ENCODE data around the gene GTPBP3.

The GTPBP3 gene

DNA sequence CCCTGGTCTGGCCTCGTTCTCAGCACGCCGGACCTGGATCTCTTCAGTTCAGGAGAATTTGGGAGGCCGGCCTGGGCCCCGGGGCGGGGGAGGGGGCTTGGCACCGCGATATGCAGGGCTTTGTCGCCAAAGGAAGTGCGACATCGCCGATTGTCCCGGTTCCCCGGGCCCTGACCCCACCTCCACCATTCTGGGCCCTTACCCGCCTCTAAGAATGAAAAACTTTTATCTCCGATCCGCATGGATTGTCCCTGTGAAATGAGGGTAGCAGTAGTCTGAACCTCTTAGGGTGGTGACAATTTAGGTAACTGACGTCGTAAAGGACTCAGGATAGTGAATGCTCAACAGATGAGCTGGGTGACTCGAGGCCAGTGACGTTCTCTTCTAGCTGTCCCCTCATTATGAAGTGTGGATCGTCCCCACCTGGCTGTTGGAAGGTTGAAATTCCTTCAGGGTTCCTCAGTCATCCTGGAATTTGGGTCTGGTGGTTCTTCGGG is 27.3 kb upstream of the GTPBP3 start:
- DNase-seq, result no peak

DNA sequence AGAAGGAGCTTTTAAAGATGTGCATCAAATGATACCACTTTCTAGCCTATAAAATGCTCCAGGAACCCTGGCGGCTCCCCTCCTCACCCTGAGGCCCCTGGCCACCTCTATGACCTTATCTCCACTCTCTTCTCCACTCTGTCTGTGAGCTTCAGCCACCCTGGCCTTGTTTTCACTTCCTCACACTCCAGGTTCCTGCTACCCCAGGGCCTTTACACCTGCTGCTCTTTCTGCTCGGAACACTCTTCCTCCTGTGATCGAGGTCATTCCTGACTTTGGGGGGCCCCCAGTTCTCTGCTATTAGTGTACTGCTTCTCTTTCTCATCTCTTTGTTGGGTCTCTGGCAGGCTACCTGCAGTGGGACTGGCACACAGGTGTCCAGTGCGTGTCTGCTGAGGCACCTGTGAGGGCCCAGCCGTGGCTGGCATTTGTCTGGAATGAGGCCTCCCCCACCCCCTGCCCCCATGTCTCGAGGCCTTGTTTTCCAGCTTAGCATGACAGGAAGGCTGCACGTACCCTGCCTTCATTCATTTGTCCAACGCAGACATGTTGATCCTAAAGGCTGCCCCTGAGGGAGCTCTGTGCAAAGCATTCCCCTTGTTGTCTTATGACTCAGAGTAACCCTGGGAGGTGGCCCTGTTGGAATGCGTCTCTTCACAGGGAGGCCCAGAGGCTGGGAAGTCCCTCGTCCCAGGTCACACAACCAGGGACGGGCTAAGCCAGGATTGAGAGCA is 25.7 kb upstream of the GTPBP3 start:
- DNase-seq, result peak; percentile 69

DNA sequence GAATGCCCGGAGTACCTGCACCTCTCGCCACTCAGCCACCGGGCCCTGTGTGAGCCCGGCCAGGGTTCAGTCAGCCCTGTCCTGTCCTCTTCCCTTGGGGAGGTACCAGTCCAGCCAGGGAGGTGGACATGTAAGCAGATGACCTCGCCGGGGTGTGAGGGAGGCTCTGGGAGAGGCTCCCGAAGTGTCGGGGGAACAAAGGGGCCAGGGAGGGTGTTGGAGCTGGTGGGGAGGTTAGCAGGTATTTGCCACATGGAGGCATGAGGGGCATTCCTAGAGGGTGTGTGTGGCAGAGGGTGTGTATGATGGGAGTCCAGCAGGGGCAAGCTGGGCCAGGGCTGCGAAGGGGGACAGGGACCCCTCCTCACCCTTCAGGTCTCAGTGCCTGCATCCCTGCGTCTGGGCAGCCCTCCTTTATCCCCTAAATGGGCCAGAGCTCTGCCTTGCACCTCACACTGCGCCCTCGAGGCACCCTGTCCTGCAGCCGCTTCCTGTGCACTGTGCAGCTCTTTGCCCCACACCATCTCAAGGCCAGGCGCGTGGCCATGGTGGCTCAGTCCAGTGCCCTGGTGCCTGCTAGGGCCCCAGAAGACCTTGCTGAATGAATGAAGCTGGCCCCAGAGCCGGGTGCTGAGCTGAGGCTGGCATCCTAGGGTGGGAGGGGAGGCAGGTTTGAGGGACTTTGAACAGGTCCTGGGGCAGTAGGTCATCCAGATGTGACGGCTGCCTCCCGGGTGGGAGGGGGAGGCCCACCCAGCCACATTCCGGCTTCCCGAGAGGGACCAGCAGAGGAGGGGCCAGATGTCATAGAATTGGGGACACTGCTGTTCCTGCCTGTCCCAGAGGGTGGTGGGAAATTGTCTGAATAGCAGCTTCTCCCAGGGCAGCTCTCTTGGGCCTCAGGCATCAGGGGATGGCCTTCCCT is 24.9 kb upstream of the GTPBP3 start:
- DNase-seq, result no peak

DNA sequence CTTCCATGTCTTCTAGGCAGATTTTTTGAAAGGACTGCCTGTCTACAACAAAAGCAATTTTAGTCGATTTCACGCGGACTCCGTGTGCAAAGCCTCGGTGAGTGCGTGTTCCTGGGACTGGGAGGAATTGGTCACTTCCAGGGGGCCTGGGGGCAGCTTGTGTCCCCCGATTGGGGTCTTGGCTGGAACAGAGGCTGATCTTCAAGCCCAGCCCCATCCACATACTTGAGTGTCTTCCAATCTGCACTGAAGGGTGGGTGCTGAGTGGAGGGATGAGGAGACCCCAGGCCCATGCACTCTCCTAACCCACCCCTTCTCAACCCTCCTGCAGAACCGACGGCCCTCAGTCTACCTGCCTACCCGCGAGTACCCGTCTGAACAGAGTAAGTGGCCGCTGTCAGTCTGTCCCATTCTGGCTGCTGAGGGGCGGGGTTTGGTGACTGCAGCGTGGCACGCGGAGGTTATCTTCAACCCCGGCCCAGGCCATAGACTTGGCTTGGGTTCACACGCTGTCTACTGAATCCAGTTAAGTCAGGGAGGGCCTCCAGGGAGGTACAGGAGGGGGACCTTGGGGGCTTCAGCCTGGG is 23.3 kb upstream of the GTPBP3 start:
- DNase-seq, result no peak

DNA sequence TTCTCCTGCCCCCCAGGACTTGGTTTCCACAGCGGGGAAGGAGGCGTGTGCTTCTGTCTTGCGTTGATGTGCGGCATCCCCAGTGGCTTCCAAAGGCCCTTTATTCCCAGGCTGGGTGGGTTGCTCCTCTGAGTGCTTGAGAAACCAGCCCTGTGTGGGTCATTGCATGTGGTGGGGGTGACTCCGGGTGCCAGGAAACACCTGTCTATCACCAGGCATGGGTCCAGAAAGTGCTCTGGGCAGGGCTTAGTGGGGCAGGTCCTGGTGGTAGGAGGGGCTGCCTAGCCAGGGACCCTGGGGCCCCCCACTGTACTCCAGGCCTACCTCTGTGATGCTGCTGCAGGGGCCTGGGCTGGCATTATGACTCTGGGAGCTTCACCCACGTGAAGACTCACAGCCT is 18.4 kb upstream of the GTPBP3 start:
- DNase-seq, result no peak

DNA sequence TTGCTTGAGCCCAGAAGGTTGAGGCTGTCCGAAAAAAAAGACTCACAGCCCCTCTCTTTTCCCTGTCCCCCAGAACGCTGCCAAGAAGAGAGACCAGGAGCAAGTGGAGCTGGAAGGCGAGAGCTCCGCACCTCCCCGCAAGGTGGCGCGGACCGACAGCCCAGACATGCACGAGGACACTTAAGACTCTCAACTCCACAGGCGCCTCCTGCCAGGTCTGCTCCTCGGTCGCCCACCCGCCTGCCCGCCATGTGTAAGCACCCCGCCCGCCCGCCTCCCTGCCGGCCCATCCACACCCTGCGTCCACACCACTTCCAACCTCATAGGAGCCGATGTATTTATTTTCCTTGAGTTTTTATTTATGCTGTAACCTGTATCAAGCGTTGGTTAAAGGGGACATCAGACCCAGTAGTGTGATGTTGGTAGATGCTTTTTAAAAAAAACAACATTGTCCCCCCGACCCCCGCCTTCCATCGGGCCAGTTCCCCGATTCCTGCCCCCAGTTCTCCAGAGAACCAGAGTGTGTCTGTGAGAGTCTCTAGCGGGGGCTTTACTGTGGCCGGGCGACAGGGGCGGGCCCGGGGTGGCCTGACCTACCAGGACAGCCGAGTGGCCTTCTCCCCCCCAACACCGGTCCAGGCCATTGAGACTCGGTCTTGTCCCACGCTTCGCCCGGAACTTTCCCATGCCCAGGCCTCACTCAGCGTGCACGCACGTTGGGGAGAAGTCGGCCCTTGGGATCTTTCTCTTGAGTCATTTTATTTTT is 17.7 kb upstream of the GTPBP3 start:
- DNase-seq, result no peak

DNA sequence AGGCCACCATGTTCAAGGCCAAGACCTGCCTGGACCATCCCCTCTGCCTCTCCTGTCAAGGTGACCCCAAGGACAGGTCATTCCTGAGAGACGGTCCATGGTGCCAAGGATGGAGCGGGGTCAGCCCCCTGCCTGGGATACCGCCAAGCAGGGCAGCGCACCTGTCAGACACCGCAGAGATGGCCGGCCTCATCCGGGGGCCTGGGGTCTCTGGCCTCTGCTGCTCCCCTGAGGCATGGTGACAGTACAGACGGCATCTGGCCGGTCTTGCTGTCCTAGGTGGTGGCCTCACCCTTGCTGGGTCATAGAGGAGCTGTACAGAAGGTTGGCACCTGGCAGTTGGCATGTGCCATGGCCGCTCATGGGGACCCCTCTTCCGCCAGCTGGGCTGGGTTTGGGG is 16.9 kb upstream of the GTPBP3 start:
- DNase-seq, result no peak

DNA sequence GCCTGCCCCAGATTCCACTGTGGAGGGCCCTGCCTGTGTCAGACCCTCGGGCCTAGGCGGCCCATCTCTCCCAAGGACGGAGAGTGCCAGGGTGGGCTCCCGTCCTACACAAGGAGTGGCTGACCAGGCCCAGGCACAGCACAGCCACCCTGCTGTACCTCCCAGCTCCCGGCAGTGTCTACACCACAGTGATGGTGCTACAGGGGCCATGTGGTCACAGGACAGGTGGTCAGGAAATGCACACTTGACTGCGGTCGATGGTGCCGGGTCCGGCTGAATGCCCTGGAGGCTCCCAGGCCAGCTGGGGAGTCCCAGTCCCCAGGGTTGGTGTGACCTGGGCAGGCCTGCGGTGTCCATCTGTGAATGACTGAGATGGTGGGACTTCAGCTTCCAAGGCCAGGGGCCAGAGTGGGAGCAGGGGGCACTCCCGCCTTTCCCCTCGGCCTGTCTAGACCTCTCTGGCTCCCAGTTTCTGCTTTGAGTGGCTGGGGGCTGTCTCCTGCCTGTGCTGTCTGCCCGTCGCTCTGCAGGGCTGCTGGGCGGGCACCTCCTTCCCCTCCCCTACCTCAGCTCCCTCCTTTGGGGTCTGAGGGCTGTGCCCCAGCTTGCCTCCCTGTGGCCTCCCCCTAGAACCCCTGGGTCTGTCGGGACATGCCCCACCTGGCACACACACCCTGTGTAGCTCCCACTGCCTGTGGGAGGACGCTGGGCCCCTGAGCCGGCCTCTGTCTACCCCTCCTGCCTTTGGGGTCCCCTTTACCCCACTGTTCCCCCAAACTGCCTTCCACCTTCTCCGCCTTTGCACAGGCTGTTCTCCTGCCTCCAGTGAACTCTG is 15.5 kb upstream of the GTPBP3 start:
- no peak for DNase-seq

DNA sequence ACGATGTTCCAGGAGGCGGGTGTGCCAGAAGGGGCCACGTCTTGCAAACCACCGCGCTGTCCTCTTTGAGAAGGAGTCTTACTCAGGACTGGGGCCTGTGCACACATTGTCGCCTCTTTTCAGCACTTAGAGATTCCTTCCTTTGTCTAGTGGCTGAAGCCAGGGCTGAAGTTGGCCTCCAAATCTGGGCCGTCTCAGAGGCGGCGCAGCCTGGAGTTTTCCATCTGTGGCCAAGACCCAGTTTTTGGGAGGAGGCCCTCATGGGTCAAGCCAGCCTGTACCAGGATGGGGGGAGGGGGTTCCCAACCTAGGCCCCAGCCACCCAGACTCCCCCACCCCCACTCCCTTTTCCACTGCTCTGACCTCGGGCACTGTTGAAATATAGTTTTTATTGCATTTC is 14.5 kb upstream of the GTPBP3 start:
- DNase-seq, result no peak

DNA sequence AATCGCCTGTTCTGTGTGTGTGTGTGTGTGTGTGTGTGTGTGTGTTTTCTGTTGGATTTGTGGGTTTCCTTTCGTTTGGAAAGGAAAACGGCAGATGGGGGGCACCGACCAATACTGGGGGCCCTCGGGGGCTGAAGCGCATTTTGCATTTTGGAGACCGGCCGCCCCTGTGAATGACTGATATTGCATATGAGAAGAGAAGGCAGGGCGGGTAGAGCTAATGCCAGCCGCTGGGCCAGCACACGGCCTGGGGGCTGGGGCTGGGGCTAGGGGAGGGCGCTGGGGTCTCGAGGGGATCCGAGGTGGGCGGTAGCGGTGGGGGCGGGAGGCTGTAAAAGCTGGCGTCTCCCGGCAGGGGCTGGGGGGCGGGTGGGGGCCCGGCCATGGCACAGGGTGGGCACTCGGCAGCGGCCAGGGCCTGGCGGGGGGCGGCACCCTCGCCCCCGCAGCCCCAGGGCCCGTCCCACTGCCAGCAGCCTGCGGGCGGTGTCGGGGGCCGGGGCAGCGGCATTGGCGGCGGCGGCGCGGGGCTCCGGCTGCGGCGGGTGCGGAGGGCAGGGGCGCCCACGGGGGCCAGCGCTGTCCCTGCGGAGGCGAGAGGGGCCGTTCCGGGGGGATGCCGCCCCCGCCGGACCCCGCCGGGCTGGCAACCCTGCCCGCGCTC is 13.9 kb upstream of the GTPBP3 start:
- no peak for DNase-seq

DNA sequence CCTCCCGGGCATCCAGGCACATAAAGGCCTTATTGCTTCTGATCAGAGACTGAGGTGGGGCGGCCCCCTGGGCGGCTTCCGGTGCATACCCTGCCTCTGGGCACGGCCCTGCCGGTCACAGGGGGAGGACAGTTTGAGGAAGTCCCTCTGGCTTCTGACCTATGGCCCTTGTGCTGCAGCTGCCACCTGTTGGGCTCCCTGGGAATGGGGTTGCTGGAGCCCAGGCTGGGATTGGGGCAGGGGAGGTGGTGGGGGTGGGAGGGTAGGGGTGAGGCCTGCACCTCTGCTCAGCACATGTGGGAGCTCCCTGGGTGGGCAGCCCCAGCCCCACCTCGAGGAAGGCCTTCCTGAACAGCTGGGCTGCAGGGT is 13.4 kb upstream of the GTPBP3 start:
- DNase-seq, result no peak

DNA sequence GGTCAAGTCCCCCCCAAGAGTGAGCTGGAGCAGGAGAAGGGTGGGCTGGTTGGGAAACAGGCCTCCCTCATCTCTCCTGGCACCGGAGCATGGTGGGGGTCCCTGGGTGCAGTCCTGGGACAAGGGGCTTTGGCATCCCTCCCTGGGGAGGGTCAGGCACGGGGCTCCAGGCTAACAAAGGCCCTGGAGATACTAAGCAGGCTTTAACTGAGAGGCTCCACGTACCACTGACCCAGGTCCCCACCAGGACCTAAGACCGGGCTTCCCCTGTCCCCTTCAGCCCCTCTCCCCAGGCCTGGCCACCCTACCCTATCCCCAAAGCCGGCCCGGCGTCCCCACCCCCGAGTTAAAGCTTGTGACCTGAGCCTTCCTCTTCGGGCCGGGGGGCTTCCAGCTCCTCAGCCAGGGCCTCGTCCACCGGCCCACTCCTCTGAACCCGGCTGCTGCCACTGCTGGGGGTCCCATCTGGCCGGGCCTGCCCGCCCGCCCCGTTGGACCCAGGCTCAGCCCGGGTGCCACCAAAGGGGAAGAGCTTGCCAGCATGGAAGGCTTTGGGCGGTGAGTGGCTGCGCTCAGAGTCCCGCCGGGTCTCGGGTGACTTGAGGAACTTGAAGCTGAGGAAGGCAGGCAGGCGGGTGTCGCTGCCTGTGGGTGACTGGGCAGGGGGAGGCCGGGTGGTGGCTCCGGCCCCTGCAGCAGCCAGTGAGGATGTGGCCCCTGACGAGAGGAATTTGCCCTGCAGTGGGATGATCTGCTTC is 12.8 kb upstream of the GTPBP3 start:
- no peak for DNase-seq

DNA sequence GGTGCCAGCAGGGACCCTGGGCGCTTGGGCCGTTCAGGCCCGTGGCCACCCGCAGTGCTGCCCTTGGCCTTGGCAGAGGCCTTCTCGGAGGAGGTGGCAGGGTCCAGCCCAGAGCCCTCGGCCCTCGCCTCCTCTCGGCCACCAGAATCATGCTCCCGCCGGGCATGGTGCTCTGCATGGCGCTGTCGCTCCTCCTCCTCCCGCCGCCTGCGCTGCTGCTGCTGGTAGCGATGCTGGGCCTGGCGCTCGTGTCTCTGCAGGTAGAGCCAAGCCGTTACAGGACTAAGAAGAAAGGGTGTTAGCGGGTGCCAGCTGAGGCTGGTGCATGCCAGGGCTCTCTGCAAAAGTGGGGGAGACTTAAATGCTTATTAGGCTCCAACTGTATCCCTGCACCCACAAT is 12.2 kb upstream of the GTPBP3 start:
- no peak for DNase-seq

DNA sequence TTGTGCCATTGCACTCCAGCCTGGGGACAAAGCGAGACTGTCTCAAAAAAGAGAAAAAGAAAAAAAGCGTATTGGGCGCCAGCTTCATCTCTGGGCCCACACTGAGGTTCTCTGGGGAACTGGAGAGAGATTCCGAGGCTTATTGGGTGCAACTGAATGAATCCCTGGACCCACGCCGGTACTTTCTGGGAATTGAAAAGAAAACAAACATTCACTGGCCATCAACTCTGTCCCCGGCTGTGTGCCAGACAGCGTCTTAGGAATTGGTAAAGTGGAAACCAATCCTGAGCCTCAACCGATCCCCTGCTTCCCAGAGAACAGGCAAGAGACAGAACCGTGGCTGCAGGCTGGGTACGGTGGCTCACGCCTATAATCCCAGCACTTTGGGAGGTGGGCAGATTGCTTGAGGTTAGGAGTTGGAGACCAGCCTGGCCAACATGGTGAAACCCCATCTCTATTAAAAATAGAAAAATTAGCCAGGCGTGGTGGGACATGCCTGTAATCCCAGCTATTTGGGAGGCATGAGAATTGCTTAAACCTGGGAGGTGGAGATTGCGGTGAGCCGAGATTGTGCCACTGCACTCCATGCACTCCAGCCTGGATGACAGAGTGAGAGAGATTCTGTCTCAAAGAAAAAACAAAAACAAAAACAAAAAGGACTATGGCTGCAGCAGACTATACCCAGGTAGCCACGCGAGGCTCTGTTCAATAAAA is 11.3 kb upstream of the GTPBP3 start:
- DNase-seq, result no peak

DNA sequence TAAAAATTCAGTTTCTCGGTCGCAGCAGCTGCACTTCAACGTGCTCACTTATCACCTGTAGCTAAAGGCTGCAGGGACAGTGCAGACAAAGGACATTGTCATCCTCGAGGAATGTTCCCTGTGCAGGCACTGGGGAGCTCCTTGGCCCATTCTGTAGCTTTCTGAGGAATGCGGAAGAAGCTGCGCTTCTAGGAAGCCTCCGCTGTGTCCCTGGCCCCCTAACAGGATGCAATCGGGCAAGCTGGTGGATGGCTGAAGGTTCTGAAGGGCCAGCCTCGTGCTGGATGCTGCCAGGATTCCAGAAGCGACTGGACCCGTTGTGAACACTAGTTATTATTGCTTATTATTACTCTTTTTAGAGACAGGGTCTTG is 10.8 kb upstream of the GTPBP3 start:
- no peak for DNase-seq

DNA sequence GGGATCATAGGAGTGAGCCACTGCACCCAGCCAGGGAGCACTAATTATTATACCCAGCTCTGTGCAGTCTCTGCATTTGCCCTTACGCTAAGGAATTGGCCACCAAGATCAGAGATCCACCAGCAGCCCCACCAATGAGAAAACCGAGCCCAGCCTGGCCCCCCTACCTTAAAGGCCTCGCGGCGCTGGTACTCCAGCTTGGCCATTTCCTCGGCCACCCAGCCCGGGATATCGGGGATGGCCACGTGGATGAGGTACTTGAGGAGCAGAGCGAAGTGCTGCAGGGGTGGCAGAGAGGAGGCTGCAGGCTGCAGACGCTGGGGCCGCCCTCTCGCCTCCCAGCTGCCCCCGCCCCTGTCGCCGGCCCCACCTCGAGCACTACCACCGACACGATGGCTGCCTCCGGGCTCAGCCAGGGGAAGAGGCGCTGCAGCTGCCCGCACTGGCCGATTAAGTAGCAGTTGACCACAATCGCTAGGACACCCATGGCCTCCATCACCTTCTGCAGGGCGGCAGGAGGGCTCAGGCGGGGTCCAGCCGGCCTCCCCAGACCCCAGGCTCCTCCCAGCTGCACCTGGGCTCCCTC is 10.2 kb upstream of the GTPBP3 start:
- DNase-seq, result no peak

DNA sequence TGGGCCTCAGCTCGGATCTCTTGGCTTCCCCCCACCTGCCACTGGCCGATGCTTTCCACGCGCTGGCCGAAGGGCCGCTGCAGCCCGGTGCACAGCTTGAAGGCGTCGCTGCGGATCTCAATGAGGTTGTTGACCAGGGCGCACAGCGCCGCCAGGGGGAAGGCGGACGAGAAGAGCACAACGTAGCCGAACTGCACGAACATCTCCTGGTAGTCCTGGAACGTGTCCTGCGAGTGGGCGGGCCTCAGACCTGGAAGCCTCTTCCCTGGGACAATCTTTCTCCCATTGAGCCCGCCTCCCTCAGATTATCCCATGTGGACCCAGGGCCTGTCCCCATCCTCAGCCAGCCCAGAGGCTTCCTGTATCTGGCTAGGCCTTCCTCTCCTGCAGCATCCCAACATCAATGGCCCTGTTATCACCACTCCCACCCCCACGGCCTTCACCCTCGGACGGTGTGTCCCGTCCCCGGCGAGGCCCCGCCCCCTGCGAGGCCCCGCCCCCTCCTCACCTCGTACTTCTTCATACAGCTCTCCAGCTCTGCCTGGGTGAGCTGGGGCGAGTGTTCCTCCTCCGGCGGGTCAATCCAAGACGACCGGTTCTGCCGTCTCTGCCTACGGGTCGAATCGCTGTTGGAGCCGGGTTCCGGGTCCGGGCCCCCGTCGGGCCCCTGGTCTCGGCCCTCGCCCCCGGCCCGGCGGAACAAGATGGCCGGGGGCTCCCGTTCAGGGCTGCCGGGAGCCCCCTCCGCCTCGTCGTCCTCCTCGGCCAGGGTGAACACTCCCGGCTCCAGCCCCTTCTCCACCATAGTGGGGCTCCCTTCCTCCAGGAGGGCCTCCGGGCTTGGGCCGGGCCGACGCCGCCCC is 9.5 kb upstream of the GTPBP3 start:
- peak; percentile 83 for DNase-seq

DNA sequence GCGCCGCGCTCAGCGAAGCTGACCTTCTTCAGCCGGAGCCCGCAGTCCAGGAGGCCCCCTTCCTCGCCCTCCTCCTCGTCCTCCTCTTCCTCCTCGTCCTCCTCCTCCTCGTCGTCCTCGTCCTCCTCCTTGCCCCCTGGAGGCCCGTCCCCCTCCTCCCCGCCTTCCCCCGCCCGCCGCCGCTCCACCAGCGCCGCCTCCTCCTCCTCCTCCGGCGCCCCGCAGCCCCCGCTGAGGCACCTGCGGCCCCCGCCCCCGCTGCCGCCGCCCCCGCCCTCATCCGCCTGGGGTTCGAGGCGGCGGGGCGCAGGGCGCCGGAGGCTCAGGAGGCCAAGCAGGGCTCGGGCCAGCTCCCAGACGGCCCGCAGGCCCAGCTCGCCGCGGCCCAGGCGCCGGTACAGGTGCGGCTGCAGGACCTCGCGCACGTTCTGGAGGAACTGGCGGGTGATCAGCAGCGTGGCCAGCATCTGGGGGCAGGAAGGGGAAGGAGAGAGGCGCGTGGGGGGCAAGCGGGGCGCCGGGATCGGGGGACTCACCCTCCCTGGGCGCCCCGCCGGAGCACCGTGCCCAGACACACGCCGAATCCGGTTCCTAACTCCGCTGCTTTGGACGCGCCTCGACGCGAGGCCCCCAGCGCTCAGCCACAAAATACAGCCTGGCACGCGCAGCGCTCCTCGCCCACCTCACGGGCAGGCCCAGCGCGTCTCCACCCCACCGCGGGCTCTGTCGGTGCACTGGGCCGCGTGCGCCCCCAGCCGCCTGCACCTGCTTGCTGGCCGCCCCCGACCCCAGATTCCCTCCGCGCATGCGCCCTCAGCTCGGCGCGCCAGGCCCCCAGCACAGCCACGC is 8.6 kb upstream of the GTPBP3 start:
- no peak for DNase-seq
